Ishikawa (cell line): ENCODE results near the gene RNASE13.

Source experiments
- CEBPB ChIP-seq: IDR thresholded peaks from 2 replicates; pipeline ENCODE4 v1.6.1; 2012
- CREB1 ChIP-seq: IDR thresholded peaks from 2 replicates; pipeline ENCODE4 v1.6.1; 2012; ENCODE audit warnings: low read depth
- EGR1 ChIP-seq: IDR thresholded peaks from 2 replicates; pipeline ENCODE4 v1.6.1; 2012
- EP300 ChIP-seq: IDR thresholded peaks from 2 replicates; pipeline ENCODE4 v1.6.1; 2012; ENCODE audit warnings: borderline replicate concordance
- FOXM1 ChIP-seq: IDR thresholded peaks from 2 replicates; pipeline ENCODE4 v1.6.1; 2012; ENCODE audit warnings: low read depth, borderline replicate concordance
- MAX ChIP-seq: IDR thresholded peaks from 2 replicates; pipeline ENCODE4 v1.6.1; 2012
- NFIC ChIP-seq: IDR thresholded peaks from 2 replicates; pipeline ENCODE4 v1.6.1; 2012
- RAD21 ChIP-seq: IDR thresholded peaks from 2 replicates; pipeline ENCODE4 v1.6.1; 2012; ENCODE audit warnings: low read depth
- REST ChIP-seq: IDR thresholded peaks from 2 replicates; pipeline ENCODE4 v1.6.1; 2012; ENCODE audit warnings: low read depth, mild to moderate bottlenecking
- TAF1 ChIP-seq: IDR thresholded peaks from 2 replicates; pipeline ENCODE4 v1.6.1; 2012; ENCODE audit warnings: low read depth, mild to moderate bottlenecking
- TCF12 ChIP-seq: IDR thresholded peaks from 2 replicates; pipeline ENCODE4 v1.6.1; 2012; ENCODE audit warnings: low read depth
- TEAD4 ChIP-seq: IDR thresholded peaks from 2 replicates; pipeline ENCODE4 v1.6.1; 2012
- USF1 ChIP-seq: IDR thresholded peaks from 2 replicates; pipeline ENCODE4 v1.6.1; 2012
- YY1 ChIP-seq: IDR thresholded peaks from 2 replicates; pipeline ENCODE4 v1.6.1; 2012; ENCODE audit warnings: low read depth
- ZBTB7A ChIP-seq: IDR thresholded peaks from 2 replicates; pipeline ENCODE4 v1.6.1; 2012; ENCODE audit warnings: low read depth

Gene RNASE13

GRCh38 chr14:21075719-21076437 is 41.3 kb upstream of the RNASE13 start:
- TF ChIP-seq TAF1 = no peak

GRCh38 chr14:21074398-21075272 is 40.0 kb upstream of the RNASE13 start:
- TF ChIP-seq TCF12 (no peak), EGR1 (no peak), ZBTB7A (no peak), CREB1 (no peak), YY1 (no peak), RAD21 (no peak), TAF1 (no peak), EP300 (no peak), REST (no peak), MAX (no peak), NFIC (no peak), CEBPB (no peak), USF1 (no peak), FOXM1 (no peak), TEAD4 (no peak)

- TF ChIP-seq ZBTB7A (no peak), MAX (no peak), CREB1 (no peak), EGR1 (no peak), NFIC (no peak), TAF1 (no peak), FOXM1 (no peak), TCF12 (no peak), USF1 (no peak), CEBPB (no peak), RAD21 (no peak), EP300 (no peak), REST (no peak), YY1 (no peak), TEAD4 (no peak)
Observed at GRCh38 chr14:21073921-21074320, 39.3 kb upstream of the RNASE13 start.

- TF ChIP-seq CREB1 (no peak), TEAD4 (no peak), USF1 (no peak), RAD21 (no peak), TCF12 (no peak), FOXM1 (no peak), EGR1 (no peak), MAX (no peak), TAF1 (no peak), NFIC (no peak), REST (no peak), EP300 (no peak)
Observed at GRCh38 chr14:21072781-21073339, 38.3 kb upstream of the RNASE13 start.
